Omental fat pad (tissue), 4 donors: ENCODE data around the gene EOMES. TPM values are rescaled to one million over a fixed set of nuclear protein-coding genes. Genes with fewer than 3 reads are reported as not detected.

Experiments used
- ATAC-seq: fragments of 150-250 bp; one replicate; pipeline ENCODE4 v1.9.1; 2016; ENCODE audit warnings: mild to moderate bottlenecking, moderate library complexity; ENCODE audit not compliant: low FRiP score
- DNase-seq: peaks from one replicate; pipeline ENCODE4 v3.0.0-alpha.2; 2019; ENCODE audit warnings: low spot score
- CTCF ChIP-seq, 3 donors: fragments of 450-650 bp; IDR thresholded peaks; one replicate each; pipeline ENCODE4 v1.5.1; 2016 to 2017; ENCODE audit warnings: antibody characterized with exemption in 3 of 3, mild to moderate bottlenecking in 3 of 3, moderate library complexity in 2 of 3
- total RNA-seq, 4 donors: library from RNA; depleted of rRNA; stranded (reverse); fragments of >200 nt; gene quantifications; one replicate each; pipeline ENCODE4 v1.1.0, GENCODE V29; 2016

EOMES gene
- total RNA-seq, 4 donors from 2014 or later = 0.19 to 0.63 (median 0.48) TPM; not detected in 1

- ATAC-seq (no peak), DNase-seq (no peak)
- TF ChIP-seq CTCF (IDR thresholded peaks at IDR 0.05) = no peak
Measured at GRCh38 chr3:27746838-27747237, 24.7 kb upstream of the EOMES start.

DNA sequence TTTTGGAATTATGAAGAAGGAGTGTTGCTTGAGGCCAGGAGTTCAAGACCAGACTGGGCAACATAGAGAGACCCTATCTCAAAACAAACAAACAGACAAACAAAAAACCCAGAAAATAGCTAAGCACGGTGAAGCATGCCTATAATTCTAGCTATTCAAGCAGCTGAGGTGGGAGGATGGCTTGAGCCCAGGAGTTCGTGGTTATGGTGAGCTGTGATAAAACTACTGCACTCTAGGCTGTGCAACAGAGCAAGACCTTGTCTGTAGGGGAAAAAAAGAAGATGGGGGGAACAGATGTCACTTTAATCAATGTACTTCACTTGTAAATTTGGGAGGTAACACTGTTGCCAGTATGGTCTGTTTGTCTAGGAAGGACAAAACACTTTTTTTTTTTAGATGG is 18.7 kb upstream of the EOMES start:
- DNase-seq = no peak
- TF ChIP-seq CTCF (IDR thresholded peaks at IDR 0.05) = no peak
- no peak for ATAC-seq

DNA sequence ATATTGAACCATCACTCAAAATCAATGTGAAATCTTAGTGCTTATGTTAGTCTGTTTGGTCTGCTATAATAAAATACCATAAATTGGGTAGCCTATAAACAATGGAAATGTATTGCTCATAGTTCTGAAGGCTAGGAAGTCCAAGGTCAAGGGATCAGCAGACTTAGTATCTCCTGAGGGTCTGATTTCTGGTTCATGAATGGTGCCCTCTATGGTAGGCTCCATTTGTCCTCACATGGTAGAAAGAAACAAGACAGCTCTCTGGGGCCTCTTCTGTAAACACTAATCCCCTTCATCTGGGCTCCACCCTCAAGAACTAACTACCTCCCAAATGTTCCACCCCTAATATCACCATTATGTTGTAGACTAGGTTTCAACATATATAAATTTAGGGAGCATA is 15.0 kb upstream of the EOMES start:
- ATAC-seq = no peak
- DNase-seq = no peak
- TF ChIP-seq CTCF (IDR thresholded peaks at IDR 0.05) = no peak

DNA sequence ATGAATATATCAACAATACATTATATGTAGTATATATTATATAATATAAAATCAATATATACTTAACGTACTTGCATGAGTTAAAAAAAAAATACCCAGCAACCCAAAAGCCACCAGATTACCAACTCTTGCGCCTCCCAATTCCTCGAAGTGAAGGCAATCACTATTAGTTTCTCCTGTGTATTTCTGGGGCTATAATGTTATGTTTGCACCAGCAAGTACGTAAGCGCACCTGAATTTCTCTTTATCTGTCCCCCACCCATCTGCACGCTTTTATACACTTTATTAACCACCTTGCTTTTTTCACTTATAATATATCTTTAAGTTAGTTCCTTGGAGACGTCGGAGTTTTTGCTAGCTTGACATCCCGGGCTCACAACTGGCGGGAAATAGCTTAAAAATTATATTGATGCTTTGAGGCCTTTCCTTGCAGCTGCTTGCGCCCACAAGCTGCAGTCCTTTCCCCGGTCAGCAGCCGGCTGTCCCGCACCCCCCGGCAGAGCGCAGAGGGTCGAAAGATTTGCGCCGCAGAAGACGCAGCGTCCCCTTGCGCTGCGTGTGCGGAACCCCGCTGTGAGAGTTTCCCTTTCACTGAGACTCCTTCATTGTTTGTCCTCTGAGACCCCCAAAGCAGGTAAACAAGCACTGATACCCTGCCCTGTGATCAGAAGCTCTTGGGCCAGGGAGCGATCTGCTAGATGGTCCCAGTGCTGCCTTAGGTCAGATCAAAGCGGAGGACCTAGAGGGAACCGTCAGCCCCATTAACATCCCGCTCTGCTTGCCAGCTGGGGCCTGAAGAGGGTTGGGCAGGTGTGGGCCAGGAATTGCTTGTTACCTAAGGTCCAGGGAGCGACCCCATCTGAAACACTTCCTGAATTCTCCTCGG is 8.9 kb upstream of the EOMES start:
- TF ChIP-seq CTCF (IDR thresholded peaks at IDR 0.05) = no peak
- ATAC-seq (no peak), DNase-seq (no peak)

- TF ChIP-seq CTCF (IDR thresholded peaks at IDR 0.05) = no peak
- ATAC-seq (peak; percentile 48), DNase-seq (no peak)
Measured at GRCh38 chr3:27729748-27730611, 7.9 kb upstream of the EOMES start.

GRCh38 chr3:27729325-27729724 is 7.2 kb upstream of the EOMES start:
- DNase-seq (no peak), ATAC-seq (no peak)
- TF ChIP-seq CTCF (IDR thresholded peaks at IDR 0.05) = no peak
